ENCODE measurements around the gene TASP1. TPM values are rescaled to one million over a fixed set of nuclear protein-coding genes. Genes with fewer than 3 reads are reported as not detected.

TASP1 gene
- total and polyA plus RNA-seq, 2 donors (not counting 3 experiments of a cell fraction or from before 2014, with no cell fraction given) = 3.5 to 8.9 TPM

DNA sequence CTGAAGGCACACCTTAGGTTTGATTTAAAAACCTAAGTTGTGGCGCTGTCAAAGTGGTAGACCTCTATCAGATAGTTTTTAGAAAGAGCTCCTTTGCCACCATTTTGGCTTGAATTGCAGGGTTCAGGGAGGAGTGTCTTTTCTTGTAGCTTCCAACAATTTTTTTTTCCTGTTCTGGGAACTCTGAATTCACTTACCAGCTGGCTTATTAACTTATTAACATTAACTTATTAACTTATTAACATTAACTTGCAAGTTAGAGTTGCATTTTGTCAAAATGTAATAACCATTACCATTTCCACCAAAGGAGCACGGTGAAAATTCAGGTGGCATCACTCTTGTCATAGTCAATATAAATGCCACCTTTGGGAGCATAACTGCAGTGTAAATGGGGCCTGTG lies 235.7 kb downstream of the TASP1 start:
- no peaks in the 10 kb centered on the region for H3K27me3 ChIP-seq (ENCODE audit: control insufficient read depth in 2 of 2, insufficient read depth in 2 of 2, low read length in 2 of 2)
- POLR2A ChIA-PET = no interaction called here
- H2AFZ ChIP-seq (ENCODE audit: low read depth, low read length) = no peak overlapping the region
- no peak overlapping the region for H3K4me2 ChIP-seq (ENCODE audit: insufficient read depth, low read length)
- no TSS peak for BruUV-seq (replicated peaks)
- no peaks in the 10 kb centered on the region for H3K79me2 ChIP-seq (ENCODE audit: control insufficient read depth, insufficient read depth, low read length)
- intact Hi-C loops (cut with micrococcal nuclease) = no loop called here
- DNase-seq (ENCODE audit: low read depth, low spot score) (no peak), FAIRE-seq (no peak)
- no peak overlapping the region for H3K4me3 ChIP-seq (replicated peaks in 1 of 3; ENCODE audit: insufficient read depth in 1 of 3, low read depth in 1 of 3, low read length in 3 of 3)
- H3K36me3 ChIP-seq (ENCODE audit: control insufficient read depth in 2 of 2, extremely low read depth in 1 of 2, insufficient read depth in 2 of 2, low read length in 2 of 2) = no peaks in the 10 kb centered on the region
- no peak overlapping the region for H3K9ac ChIP-seq (replicated peaks; ENCODE audit: extremely low read depth, insufficient read depth, low read length)
- no peaks in the 10 kb centered on the region for H4K20me1 ChIP-seq (replicated peaks; ENCODE audit: control insufficient read depth, extremely low read depth, insufficient read depth, low read length)
- no peak overlapping the region for H3K27ac ChIP-seq (ENCODE audit: insufficient read depth, low read depth, low read length)
- peaks cover 9% of the 10 kb centered on the region for H3K4me1 ChIP-seq (ENCODE audit: control insufficient read depth, extremely low read depth, insufficient read depth, low read length)
- no peaks in the 10 kb centered on the region for H3K9me3 ChIP-seq (replicated peaks; ENCODE audit: control insufficient read depth, insufficient read depth, low read length)
- TF ChIP-seq, protein P1, sequence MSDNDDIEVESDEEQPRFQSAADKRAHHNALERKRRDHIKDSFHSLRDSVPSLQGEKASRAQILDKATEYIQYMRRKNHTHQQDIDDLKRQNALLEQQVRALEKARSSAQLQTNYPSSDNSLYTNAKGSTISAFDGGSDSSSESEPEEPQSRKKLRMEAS (IDR thresholded peaks at IDR 0.05; ENCODE audit: insufficient read depth, insufficient read length) = no peak
- TF ChIP-seq GATA2 (IDR thresholded peaks at IDR 0.05; ENCODE audit: insufficient read depth, insufficient read length, low read depth, low read length) (no peak), FOS (IDR thresholded peaks at IDR 0.05; ENCODE audit: borderline replicate concordance, insufficient read depth, low read length) (no peak), POLR2A (IDR thresholded peaks at IDR 0.05; ENCODE audit: low read depth, low read length) (no peak), POLR2AphosphoS5 (IDR thresholded peaks at IDR 0.05; ENCODE audit: insufficient read depth, low read depth, low read length) (no peak), JUN (IDR thresholded peaks at IDR 0.05; ENCODE audit: borderline replicate concordance, insufficient read depth, insufficient read length, low read depth) (no peak), MYC (IDR thresholded peaks at IDR 0.05; ENCODE audit: low read depth, low read length) (no peak), EZH2 (IDR thresholded peaks at IDR 0.05; ENCODE audit: borderline replicate concordance, low read depth, low read length, severe bottlenecking) (no peak)
- TF ChIP-seq, protein P2, sequence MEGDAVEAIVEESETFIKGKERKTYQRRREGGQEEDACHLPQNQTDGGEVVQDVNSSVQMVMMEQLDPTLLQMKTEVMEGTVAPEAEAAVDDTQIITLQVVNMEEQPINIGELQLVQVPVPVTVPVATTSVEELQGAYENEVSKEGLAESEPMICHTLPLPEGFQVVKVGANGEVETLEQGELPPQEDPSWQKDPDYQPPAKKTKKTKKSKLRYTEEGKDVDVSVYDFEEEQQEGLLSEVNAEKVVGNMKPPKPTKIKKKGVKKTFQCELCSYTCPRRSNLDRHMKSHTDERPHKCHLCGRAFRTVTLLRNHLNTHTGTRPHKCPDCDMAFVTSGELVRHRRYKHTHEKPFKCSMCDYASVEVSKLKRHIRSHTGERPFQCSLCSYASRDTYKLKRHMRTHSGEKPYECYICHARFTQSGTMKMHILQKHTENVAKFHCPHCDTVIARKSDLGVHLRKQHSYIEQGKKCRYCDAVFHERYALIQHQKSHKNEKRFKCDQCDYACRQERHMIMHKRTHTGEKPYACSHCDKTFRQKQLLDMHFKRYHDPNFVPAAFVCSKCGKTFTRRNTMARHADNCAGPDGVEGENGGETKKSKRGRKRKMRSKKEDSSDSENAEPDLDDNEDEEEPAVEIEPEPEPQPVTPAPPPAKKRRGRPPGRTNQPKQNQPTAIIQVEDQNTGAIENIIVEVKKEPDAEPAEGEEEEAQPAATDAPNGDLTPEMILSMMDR (IDR thresholded peaks at IDR 0.05; ENCODE audit: extremely low read depth in 1 of 2, insufficient read depth in 1 of 2, low read depth in 1 of 2, low read length in 2 of 2) = no peak
- dilution Hi-C loops (cut with MboI; ENCODE audit: extremely low pct_ligation_motif_present, low sequenced_read_pairs) = no loop called here
- H3K9me1 ChIP-seq (replicated peaks; ENCODE audit: control insufficient read depth, extremely low read depth, insufficient read depth, low read length) = no peaks in the 10 kb centered on the region
- CTCF ChIA-PET = interaction anchor here (0.7 to 1.0 kb wide), 2 partner anchors 12 to 17 kb away, joined by 3 read pairs; no protein-coding TSS in a partner anchor

All from endothelial cell of umbilical vein (primary cell).